Thyroid gland (tissue), 4 donors: Measurements from ENCODE around the gene ELAC2. TPM values are rescaled to one million over a fixed set of nuclear protein-coding genes. Genes with fewer than 3 reads are reported as not detected.

Experiments
- DNase-seq, 2 donors: peaks; one replicate each; pipeline ENCODE4 v3.0.0-alpha.2; 2019
- H3K27ac ChIP-seq, 3 donors: fragments of 200-600 bp; sonication (generic); 1 replicate in 2 of 3; 2 replicates in 1 of 3; pipeline ENCODE4 v1.5.1; 2016 to 2019; ENCODE audit warnings: mild to moderate bottlenecking in 1 of 3, moderate library complexity in 1 of 3
- H3K27me3 ChIP-seq: fragments of 200-600 bp; sonication (generic); one replicate; pipeline ENCODE4 v1.5.1; 2019
- H3K36me3 ChIP-seq, 2 donors: fragments of 200-600 bp; sonication (generic); one replicate each; pipeline ENCODE4 v1.5.1; 2016 to 2019
- H3K4me1 ChIP-seq, 2 donors: fragments of 200-600 bp; sonication (generic); one replicate each; pipeline ENCODE4 v1.5.1; 2017 to 2019
- H3K4me3 ChIP-seq, 3 donors: fragments of 200-600 bp; sonication (generic); replicated peaks in 1 of 3; 1 replicate in 2 of 3; 2 replicates in 1 of 3; pipeline ENCODE4 v1.5.1; 2016; ENCODE audit warnings: mild to moderate bottlenecking in 1 of 3
- H3K9me3 ChIP-seq: fragments of 200-600 bp; sonication (generic); one replicate; pipeline ENCODE4 v1.5.1; 2017
- POLR2A ChIP-seq, 2 donors: fragments of 450-650 bp; IDR thresholded peaks; one replicate each; pipeline ENCODE4 v1.6.1; 2017; ENCODE audit warnings: antibody characterized with exemption in 2 of 2, mild to moderate bottlenecking in 2 of 2, moderate library complexity in 1 of 2
- WGBS, 2 donors: methylation state at CpG; one replicate each; pipeline ENCODE4 v1.1.5; 2017; 5-methylcytosine and 5-hydroxymethylcytosine counted together
- intact Hi-C: fragments of 100-400 bp; cut with DNase I; formaldehyde crosslinking; loops from one replicate; pipeline ENCODE4 v1.15.1; 2023
- total RNA-seq, 4 donors: library from RNA; depleted of rRNA; stranded (reverse); fragments of >200 nt; gene quantifications; one replicate each; pipeline ENCODE4 v1.2.3, GENCODE V29; 2016
- TF ChIP-seq, protein P1 (sequence below), 6 experiments: fragments of 200-600 bp in 3 of 6; fragments of 450-650 bp in 3 of 6; sonication (generic) in 3 of 6; IDR thresholded peaks; one replicate each; pipeline ENCODE4 v1.5.1; 2016 to 2019; ENCODE audit warnings: antibody characterized with exemption in 6 of 6, mild to moderate bottlenecking in 2 of 6, inconsistent platforms in 1 of 6, moderate library complexity in 1 of 6

ELAC2 gene
- total RNA-seq, 4 donors from 2014 or later, result 46.6 to 88.9 (median 84.6) TPM

DNA sequence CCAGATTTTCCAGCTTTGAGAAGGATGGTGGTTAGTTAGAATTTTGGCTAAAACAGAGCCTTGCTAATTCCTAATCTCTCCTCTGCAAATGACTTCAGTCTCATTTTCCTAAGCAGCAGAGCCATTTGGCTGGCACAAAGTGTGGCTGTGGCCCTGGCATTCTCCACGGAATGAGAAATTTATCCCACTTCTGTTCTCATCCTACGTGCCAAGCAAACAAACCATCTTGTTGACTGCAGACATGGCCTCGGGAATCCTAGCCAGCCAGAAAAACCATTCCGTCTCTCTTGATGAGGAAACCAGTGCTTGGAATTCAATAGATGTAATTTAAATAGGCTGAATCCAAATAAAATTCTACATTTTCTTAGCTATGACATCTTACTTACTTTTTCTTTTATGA, 34.1 kb upstream of the ELAC2 start:
- 69 to 83% methylated on average over 4 of the region's 4 CpGs for WGBS, 2 donors
- Histone ChIP-seq H3K9me3 (no peaks in the 10 kb centered on the region), H3K36me3 (no peaks in the 10 kb centered on the region), H3K4me3 (no peak overlapping the region), H3K4me1 (no peaks in the 10 kb centered on the region), H3K27me3 (no peaks in the 10 kb centered on the region), H3K27ac (no peak overlapping the region)
- DNase-seq, result no peak
- intact Hi-C loops, result no loop called here
- TF ChIP-seq, protein P1, sequence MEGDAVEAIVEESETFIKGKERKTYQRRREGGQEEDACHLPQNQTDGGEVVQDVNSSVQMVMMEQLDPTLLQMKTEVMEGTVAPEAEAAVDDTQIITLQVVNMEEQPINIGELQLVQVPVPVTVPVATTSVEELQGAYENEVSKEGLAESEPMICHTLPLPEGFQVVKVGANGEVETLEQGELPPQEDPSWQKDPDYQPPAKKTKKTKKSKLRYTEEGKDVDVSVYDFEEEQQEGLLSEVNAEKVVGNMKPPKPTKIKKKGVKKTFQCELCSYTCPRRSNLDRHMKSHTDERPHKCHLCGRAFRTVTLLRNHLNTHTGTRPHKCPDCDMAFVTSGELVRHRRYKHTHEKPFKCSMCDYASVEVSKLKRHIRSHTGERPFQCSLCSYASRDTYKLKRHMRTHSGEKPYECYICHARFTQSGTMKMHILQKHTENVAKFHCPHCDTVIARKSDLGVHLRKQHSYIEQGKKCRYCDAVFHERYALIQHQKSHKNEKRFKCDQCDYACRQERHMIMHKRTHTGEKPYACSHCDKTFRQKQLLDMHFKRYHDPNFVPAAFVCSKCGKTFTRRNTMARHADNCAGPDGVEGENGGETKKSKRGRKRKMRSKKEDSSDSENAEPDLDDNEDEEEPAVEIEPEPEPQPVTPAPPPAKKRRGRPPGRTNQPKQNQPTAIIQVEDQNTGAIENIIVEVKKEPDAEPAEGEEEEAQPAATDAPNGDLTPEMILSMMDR (IDR thresholded peaks at IDR 0.05), result no peak
- no peak for TF ChIP-seq POLR2A (IDR thresholded peaks at IDR 0.05)

DNA sequence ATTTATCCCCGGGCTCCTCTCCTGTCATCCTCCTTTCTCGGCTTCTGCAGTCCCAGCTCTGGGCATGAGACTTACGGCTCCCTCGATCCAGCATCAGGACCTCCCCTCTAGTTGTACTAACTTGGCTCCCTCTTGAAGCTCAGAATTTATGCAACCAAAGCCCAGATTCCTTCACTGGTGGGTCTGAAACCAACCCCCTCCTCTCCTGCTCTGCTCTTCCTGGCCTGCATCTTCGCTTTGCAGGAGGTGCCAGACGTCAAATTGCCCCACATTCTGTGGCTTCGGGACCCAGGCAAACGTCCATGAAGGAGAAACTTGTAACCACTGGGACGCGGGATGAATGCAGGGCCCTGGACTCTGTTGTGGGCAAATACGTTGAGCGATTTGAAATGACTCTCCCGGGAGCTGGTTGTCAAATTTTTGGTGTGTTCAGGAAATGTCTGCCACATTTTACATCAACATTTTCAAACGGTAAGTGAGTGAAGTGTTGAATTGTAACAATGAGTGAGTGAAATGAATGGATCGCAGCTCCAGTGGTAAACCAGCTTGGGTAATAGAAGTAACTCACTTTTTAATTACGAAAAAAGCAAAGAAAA, 29.3 kb upstream of the ELAC2 start:
- Histone ChIP-seq H3K9me3 (no peaks in the 10 kb centered on the region), H3K4me1 (no peaks in the 10 kb centered on the region), H3K27ac (no peak overlapping the region), H3K27me3 (no peaks in the 10 kb centered on the region), H3K36me3 (no peaks in the 10 kb centered on the region), H3K4me3 (no peak overlapping the region)
- DNase-seq, result no peak
- TF ChIP-seq POLR2A (IDR thresholded peaks at IDR 0.05), result no peak
- WGBS, 2 donors, result 69% methylated on average over 16 of the region's 16 CpGs
- intact Hi-C loops, result no loop called here

DNA sequence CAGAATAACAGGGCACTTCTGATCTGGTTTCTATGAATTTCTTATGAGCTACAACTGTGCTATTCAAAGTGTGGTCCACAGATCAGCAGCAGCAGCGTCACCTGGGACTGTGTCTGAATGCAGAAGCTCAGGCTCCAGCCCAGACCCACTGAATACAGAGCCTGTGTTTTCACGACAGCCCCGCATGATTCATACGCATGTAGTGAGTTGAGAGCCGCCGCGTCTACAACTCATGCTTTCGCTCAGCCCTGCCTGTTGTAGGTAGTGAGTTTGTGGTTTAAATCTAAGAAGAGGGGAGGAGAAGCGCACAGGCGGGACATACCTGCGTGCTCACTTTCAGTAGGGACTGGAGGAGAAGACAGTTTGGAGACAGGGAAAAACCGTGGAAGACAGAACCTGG, 28.5 kb upstream of the ELAC2 start:
- Histone ChIP-seq H3K9me3 (no peaks in the 10 kb centered on the region), H3K27ac (no peak overlapping the region), H3K27me3 (no peaks in the 10 kb centered on the region), H3K36me3 (no peaks in the 10 kb centered on the region), H3K4me3 (no peak overlapping the region), H3K4me1 (no peaks in the 10 kb centered on the region)
- TF ChIP-seq POLR2A (IDR thresholded peaks at IDR 0.05), result no peak
- TF ChIP-seq, protein P1 (IDR thresholded peaks at IDR 0.05), result no peak
- no peak for DNase-seq
- 86 to 87% methylated on average over 12 of the region's 12 CpGs for WGBS, 2 donors
- intact Hi-C loops, result no loop called here

DNA sequence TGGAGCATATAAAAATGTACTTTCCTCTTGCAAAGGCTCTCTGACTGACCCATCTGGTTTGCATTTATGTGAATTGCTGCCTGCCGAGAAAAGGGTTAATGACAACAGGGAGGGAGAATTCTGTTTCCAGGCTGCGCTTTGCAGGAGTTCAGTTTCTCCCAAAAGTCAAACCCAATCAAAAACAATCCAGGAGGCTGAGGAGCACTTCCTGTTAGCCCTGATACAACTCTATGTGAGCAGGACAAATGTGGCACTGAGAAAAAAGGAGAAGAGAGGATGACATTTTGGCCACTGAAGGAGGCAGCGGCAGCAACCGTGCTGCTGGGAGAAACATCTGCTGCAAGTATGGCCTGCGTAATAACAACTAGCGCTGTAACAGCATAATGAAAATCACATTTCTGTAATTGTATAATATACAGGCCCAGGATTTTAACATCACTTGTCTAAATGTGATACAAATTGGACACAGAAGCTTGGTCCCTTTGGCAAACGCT, 26.8 kb upstream of the ELAC2 start:
- Histone ChIP-seq H3K9me3 (no peaks in the 10 kb centered on the region), H3K27ac (no peak overlapping the region), H3K4me3 (no peak overlapping the region), H3K4me1 (no peaks in the 10 kb centered on the region), H3K36me3 (no peaks in the 10 kb centered on the region), H3K27me3 (no peaks in the 10 kb centered on the region)
- WGBS, 2 donors, result 74 to 77% methylated on average over 7 of the region's 7 CpGs
- DNase-seq, result no peak
- no peak for TF ChIP-seq POLR2A (IDR thresholded peaks at IDR 0.05)
- TF ChIP-seq, protein P1 (IDR thresholded peaks at IDR 0.05), result no peak
- intact Hi-C loops, result no loop called here

DNA sequence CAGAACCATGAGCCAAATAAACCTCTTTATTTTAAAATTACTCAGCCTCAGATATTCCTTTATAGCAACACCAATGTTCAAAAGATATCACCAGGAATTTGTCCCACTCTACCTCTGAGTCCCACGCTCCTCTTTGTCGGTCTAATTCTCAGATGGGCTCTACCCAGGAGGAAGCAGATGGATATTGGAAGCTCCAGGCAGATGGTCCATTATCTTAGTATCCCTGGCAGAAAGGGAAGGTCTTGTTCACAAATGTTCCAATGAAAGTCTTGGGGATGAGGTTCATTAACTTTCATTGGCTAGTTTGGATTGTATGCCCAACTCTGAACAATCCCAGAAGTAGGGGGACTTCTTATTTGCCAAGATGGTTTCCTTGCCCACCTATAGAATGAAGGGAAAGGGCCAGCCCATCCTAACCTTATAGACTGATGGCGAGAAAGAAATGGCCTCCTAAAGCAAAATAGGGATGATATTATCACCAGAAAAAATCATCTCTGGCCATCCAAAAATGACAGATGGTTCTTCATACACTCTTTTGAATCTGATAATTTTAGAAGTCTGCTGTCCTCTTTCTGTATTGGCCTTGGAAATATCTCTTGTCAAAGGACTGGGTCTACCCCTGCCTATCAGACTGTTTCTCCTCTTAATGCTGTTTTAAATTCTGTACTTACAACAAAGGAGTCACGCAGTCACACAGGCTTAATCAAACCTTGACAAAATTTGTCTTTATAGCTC, 21.3 kb upstream of the ELAC2 start:
- WGBS, 2 donors, result 84 to 88% methylated on average over 4 of the region's 4 CpGs
- Histone ChIP-seq H3K27ac (no peak overlapping the region), H3K4me1 (no peaks in the 10 kb centered on the region), H3K9me3 (no peaks in the 10 kb centered on the region), H3K36me3 (no peaks in the 10 kb centered on the region), H3K27me3 (no peaks in the 10 kb centered on the region), H3K4me3 (no peak overlapping the region)
- intact Hi-C loops, result no loop called here
- no peak for TF ChIP-seq POLR2A (IDR thresholded peaks at IDR 0.05)
- TF ChIP-seq, protein P1 (IDR thresholded peaks at IDR 0.05), result no peak
- no peak for DNase-seq
